ENCODE data around the gene IL3.
"Not testable (repeated sequence)": the region's sequence is repeated elsewhere in the genome, so short reads cannot be mapped to it uniquely, and the experiment has no call there.

IL3 gene

DNA sequence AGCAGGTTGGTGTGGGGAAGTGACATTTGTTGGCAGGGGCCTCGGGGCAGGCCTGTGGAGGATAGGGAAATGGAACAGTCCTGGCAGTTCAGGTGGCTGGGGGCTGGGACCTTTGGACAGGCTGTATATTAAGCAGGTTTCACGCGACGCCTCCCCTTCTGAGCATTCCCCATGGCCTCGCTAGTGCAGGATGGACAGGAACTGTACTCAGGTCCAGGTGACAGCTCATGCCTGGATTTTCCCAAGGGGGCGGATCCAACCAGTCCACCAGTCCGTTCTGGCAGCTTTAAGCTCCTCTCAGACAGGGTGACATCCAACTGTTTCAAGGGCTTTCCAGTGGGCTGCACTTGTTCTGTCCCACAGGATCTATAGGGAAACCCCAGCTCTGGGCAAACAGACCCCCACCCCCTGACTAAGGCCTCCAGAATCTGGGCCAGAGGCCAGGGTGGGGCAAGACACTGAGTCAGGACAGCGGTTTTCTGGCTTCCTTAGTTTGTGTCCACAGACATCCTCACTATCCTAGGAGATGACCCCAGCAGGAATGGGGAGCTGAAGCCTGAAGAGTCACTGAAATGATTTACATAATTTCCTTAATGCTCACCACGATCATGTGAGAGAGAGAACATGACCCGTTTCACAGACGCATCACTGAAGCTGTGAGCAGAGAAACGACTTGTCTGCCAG is 34.1 kb downstream of the IL3 start:
- DNase-seq (ENCODE audit: low read depth in 3 of 3) = no peak

DNA sequence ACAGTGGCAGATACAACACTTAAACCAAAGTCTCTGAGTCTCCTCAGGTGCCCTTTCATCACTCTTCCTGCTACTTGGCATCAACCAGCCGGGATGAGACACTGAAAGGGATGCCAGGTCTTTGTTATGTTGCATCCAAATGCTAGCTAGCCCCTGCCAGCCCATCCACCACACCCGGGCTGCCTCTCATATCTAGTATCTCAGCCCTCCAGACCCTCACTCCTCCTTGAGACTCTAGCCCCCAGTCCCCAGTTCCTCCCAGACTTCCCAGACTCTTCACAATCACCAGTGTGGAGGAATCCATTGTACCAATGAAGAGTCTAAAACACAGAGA is 34.6 kb downstream of the IL3 start:
- no peak for DNase-seq (ENCODE audit: low read depth in 3 of 3)

DNA sequence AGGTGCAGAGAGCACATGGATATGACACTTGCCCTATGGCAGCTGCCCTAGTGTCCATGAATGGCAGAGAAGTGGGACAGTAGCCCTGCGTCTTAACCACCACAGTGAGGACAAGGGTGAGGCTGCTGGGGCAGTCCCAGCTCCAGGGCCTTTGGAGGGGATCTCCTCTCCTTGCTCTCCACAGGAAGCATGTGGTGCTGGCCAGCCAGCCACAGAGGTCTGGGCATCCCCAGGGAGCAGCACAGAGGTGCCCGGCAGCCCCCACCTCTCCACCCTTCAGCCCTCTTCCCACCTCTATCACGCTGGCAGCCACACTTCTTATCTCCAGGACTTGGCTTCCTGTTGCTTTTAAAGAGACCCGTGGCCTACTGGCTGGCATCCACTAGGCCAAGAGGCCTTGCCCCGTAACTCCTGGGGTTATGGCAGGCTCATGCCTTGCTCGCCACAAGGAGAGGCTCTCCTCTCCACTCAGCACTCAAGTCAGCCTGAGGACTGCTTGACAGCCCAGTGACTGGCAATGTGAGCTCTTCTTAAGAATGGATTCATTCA is 35.0 kb downstream of the IL3 start:
- DNase-seq (ENCODE audit: low read depth in 3 of 3) = no peak

DNA sequence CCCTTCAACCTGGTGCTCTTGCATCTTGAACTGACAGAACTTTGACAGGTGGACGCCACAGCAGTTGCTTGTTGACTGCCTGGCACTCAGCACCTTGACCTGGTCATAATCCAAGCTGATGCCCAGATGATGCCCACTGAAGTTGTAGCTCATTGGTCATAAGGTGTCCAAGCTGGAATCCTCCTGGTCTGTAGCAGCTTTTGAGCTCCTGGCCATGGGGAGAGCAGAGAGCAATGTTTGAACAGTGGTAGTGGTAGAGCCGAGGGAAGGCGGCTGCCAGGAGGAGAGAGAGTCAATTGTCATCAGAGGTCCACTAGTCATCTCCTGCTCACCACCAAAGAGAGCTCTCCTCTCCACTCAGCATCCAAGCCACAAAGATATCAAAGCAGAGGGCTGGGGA is 36.4 kb downstream of the IL3 start:
- no peak for DNase-seq (ENCODE audit: low read depth in 3 of 3)

DNA sequence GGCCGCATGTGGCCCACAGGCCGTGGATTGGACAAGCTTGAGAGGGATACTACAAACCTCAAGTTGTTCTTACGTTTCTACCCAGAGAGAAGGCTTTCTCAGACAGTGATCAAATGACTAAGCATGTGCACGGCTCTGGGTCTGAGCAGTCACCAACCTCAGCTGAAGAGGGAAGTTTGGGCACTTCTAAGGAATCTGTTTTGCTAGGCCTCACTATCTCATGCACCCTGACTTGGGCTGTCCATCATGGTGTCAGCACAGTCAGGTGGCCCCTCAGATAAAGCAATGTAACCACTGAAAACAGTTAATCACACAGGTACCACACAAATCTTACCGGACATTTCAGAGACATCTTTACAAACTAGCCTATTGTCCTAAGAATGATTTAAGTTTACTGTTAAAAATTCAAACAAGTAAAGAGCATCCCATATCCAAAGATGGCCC is 37.7 kb downstream of the IL3 start:
- DNase-seq (ENCODE audit: low read depth in 3 of 3) = no peak

DNA sequence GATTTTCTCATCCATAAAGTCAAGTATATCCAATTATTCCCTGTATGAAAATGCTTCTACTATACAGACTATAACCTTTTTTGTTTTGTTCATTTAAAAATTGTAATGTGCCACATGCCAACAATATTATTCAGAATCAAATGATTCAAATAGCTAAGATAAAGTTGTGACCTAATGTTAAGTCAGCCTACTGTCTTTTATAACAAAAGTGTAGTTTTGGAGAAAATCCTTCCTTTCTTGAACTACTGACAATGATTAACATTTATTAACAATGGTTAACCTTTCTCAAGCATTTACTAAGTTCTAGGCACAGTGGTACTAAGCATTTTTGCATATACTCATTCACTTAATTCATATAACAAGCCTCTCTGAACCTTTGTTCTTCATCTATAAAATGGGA is 38.2 kb downstream of the IL3 start:
- DNase-seq (ENCODE audit: low read depth in 3 of 3) = no peak

DNA sequence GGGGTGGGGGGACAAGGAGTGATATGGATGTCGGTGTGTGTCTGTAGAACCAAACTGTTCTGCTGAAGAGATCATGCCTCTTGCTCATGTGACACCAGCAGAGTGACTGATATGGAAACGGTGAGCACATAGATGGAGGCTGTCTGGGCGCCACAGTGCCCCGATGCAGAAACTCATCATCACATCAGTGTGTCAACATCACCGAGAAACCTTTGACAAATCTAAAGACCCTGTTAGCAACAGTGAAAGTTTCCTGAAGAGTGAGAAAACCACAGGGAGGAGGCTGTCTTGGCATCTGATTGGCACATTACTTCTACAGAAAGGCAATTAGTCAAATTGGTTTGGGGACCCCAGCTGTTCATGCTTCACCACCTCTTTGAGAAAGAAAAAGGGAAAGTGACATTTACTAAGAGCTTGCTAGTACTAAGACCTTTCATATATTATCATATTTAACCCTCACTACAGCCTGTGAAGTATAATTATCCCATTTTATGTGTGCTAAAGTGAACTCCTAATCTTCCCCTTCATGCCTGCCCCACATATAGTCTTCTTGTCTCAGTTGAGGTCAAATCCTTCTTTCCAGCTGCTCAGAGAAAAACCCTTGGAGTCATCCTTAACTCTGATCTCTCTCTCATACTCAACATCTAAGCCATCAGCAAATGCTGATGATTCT is 38.8 kb downstream of the IL3 start:
- DNase-seq (ENCODE audit: low read depth in 3 of 3) = peak in 2 of 3 experiments; percentile 28 to 33

DNA sequence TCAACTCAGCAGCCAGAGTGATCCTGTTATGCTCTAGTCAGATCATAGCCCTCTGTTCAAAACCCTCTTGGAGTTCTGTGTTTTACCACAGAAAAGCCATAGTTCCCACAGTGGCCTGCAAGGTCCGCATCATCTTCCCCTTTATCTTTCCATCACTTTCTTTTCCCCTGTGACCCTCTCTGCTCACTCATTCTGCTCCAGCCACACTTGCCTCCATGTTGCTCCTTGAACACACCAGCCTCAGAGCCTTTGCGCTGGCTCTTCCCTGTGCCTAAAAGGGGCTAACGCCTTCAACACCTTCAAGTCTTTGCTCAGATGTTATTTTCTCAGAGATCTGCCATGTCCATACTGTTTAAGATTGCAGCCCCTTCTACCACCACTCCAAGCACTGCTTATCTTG is 39.5 kb downstream of the IL3 start:
- DNase-seq (ENCODE audit: low read depth in 3 of 3) = no peak

DNA sequence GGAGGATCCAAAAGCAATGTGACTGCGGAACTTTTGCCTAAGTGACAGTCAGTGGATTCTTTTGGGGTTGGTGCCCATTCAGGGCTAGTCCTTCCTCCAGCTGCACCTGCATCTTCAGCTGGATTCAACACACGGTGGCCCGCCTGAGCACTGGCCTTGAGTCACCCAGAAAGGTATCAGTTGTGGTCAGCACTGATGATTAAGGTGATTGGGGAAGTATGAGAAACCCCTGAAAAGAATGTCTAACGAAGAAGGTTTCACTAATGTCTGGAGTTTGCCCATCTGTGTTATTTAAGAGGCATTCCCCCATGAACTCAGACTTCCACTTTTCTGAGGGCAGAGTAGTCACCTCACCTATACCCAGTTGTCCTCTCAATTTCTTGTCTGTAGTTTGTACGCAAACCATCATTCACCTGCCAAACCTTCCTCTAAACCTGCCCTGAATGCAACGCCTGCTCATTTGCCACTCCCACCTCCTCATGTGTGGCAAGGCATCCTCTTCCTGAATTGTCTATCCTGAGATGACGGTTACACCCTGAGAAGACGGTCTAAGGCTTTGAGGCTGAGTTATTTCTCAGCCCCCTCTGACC is 40.3 kb downstream of the IL3 start:
- DNase-seq (ENCODE audit: low read depth in 3 of 3) = no peak

DNA sequence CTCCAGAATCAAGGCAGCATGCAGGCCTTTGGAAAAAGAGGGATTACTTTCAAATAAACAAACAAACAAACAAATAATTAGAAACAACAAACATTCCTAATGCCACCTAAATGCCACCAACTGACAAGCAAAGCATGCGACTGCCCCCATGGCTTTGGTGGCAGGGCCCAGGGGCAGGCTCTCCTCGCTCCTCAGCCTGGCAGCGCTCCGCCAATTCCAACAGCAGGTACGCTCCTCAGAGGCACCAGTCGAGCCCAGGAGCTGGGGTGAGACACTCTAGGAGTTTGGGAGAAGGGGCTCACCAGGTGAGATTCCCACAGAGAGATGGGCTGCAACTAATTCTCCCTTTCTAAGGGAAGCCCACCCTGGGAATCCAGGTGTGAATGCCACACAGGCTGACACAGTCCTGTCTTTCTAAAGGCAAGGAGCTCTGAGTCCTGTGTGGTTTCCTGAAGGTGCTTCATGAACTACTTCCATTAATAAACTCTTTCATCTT is 41.0 kb downstream of the IL3 start:
- no peak for DNase-seq (ENCODE audit: low read depth in 3 of 3)

DNA sequence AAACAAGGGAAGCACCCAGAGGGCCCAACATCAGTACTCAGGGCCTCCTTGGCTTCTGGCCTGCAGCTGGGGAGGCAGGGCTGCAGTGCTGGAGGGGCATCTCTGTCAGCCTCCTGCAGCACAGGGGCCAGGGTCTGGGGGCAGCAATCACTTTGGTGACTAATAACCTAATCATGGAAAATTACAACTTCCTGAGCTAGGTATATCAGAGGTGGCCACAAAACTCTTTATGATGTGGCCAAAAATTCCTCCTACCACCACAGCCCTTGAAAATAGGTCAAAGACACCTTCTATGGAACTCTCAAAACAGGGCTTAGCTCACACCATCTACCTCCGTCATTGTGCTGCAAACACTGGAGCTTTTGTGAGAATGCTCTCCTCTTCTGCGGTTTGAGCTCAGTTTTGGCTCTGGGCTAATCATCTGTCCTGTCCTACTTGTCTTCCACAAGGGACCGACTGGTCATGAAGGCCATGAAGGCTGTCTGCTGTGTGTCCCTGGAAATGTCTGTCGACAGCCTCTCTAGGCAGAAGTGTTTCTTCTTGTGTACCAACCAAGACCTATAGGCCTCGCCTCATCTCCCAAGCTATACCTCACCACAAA is 41.7 kb downstream of the IL3 start:
- DNase-seq (ENCODE audit: low read depth in 3 of 3) = no peak

DNA sequence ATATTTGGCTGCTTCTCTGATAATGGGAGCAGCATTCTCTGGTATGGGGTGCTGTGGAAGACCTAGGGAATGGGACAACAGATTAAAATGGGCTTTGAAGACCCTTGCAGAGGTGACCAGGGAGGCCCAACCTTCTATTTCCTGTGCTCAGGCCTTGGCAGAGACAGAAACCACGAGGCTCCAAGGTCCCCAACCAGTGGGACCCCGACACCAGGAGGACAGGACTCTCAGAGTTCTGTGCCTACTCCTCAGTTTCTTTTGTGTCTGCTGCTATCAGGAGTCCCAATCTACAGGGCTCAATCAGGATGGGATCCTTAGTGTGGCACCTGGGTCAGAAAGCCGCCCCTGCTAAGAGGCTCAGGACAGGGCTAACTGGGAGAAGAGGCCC is 42.5 kb downstream of the IL3 start:
- no peak for DNase-seq (ENCODE audit: low read depth in 3 of 3)

DNA sequence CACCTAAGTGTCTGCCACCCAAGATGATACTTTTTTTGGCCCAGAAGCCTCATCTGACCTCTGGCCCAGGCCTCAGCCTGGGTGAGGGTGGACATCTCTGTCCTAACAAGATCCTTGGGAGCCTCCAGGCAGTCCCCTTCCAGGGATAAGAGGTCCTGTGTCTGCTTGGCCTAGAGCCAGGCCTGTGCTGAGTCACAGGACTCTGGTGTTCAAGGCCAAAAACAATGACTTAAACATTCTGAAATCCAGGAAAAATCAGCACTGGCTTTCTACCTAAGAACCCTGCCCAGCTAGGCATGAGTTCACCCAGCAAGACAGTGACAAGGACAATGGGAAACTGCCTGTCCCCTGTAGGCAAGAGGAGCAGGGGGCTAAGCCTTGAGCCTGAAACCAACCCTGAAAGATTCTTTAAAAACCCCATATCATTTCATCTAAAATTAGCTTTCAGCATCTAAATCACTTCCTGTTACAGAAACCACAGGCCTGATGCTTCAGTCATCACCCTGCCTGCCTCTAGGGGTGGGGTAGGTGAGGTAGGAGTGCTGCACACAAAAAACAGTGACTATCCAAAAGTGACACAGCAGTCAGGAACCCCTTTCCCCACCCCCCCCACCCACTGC is 43.0 kb downstream of the IL3 start:
- DNase-seq (ENCODE audit: low read depth in 3 of 3) = peak; percentile 37 to 58 (median 44)

DNA sequence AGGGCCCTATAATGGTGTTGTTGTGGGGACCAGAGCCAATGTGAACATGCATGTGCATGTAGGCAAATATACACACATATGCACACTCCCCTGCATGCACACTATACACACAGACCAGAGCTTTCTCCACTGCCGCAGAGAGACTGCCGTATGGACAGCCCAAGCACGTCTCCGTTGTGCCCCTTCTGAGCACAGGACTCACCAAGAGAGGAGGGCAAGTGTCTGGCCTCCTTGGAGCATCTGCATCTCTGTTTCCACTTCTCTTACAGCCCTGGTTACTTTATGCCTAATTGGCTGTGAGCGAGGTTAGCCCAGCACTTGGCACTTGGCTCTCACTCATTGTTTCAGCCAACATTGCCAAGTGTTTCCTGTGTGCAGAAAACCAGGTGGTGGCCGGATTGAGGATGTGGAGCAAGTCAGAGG is 43.5 kb downstream of the IL3 start:
- DNase-seq (ENCODE audit: low read depth in 3 of 3) = no peak

DNA sequence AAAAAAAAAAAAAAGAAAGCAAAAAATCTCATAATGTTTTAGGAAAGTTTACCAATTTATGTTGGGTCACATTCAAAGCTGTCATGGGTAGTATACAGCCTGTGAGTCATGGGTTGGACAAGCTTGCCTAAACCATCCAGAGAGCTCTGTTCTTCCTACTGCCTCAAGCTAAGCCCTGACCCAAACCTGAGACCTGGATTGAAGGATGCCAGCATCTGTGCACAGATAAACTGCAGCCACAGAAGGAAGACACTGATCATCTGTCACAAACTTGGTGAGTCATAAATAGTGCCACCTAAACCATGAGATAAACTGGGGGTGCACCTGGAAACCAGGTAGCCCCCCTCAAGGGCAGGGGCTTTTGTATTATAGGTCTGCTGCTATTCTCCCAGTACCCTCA is 44.1 kb downstream of the IL3 start:
- no peak for DNase-seq (ENCODE audit: low read depth in 3 of 3)

DNA sequence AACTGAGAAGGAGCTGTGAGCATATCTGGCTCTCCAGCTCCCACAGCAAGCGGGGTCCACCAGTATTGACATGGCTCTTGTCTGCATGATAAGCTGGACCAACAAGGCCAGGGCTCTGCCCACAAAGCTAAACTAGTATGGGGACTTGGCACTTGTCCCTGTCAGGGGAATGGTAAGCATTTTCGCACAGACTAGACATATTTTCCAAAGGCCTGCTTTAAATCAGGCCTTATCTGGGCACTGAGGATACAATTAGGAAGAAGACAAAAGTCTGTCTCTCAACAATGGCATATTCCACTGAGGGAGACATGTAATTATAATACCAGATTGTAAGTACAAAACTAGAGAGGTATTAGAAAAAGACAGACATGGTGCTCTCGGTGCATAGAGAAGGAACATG is 45.2 kb downstream of the IL3 start:
- no peak for DNase-seq (ENCODE audit: low read depth in 3 of 3)

DNA sequence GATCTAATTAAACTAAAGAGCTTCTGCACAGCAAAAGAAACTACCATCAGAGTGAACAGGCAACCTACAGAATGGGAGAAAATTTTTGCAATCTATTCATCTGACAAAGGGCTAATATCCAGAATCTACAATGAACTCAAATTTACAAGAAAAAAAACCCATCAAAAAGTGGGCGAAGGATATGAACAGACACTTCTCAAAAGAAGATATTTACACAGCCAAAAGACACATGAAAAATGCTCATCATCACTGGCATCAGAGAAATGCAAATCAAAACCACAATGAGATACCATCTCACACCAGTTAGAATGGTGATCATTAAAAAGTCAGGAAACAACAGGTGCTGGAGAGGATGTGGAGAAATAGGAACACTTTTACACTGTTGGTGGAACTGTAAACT is 48.0 kb downstream of the IL3 start:
- not testable (repeated sequence) for DNase-seq (ENCODE audit: low read depth in 3 of 3)

DNA sequence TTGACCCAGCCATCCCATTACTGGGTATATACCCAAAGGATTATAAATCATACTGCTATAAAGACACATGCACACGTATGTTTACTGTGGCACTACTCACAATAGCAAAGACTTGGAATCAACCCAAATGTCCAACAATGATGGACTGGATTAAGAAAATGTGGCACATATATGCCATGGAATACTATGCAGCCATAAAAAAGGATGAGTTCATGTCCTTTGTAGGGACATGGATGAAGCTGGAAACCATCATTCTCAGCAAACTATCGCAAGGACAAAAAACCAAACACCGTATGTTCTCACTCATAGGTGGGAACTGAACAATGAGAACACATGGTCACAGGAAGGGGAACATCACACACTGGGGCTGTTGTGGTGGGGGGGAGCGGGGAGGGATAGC is 48.5 kb downstream of the IL3 start:
- DNase-seq (ENCODE audit: low read depth in 3 of 3) = not testable (repeated sequence)

DNA sequence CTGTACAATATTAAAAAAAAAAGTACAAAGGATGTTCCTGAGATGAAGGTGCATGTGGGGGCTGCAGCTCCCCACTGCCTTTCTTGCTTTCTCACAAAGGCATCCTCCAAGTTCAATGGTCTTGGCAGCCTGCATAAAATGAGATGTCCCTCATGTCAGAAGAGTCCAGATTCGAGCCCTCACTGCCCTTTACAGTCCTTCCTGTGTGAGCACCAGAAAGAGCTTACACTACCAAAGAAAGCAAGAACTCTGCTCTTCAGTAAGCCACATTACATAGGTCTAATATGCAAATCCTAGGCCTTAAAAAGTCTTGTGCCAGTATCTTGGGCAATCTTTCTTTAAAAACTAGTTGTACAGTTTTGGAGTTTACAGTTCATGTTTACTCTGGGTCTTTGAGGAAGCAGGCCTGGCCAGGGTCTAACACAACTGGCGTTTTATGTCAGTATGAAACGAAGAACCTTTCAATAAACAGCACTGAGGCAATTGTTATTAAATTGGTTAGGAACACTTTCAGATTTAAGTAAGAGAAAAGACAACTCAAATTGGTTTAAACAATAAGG is 49.1 kb downstream of the IL3 start:
- no peak for DNase-seq (ENCODE audit: low read depth in 3 of 3)

DNA sequence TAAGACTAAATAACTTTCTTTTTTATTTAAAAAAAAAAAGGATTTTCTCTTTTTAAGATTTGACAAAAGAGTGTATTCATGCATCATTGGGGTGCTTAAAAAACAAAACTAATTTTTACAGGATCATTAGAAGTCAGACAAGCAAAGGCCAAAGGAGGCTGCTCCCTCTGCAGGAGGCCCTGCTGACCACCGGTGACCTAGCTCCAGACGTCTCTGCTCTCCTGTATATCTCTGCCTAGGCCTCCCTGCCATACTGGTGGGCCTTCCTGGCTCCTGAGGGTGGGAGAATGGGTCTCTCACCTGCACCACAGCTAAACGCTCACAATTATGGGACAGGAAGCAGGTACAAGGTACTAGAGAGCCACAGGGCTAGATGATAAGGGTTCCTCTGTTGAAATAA is 49.7 kb downstream of the IL3 start:
- DNase-seq (ENCODE audit: low read depth in 3 of 3) = no peak

DNA sequence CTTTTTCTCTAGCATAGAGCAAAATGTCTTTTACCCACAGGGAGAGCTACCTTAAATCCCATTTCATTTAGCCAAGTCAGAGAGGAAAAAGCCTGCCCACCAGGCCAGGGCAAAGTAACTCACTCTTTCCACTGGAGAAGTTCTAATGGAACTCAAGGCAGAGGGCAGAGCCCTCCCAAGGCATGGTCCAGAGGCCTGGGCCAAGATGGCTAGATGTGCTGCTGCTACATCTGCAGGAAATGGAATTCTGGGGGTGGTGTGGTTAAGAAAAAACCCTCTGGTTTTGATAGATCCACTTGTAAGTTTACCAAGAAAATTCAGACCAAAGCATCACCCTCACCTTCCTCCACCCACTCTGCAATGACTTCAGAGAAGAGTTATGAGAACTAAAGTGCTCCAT is 50.5 kb downstream of the IL3 start:
- no peak for DNase-seq (ENCODE audit: low read depth in 3 of 3)

DNA sequence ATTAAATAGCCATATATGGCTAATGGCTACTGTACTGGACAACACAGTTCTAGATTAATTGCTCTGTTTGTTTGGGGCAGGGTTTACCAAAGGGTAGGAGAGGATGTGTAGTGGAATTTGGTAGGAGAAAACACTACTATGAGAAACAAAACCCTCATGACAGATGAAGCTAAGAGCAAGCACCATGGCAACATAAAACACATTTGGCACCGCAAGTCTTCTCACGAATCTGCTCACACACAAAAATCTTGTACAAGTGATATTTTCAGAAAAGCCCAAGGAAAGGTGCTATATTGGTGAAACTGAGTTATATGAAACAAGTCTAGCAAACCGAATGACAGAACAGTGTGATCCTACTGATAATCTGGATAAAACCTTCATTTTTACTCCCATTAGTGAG is 51.7 kb downstream of the IL3 start:
- DNase-seq (ENCODE audit: low read depth in 3 of 3) = no peak

Data from stimulated activated CD4-positive, alpha-beta T cell treated with anti-CD3 and anti-CD28 coated beads, TNF-alpha, amount 100 ng/mL, for 4 hours (primary cell).